GM18519 (cell line): Measurements from ENCODE around the gene TKTL2.

ENCODE experiments used
- ATAC-seq: cut with Tn5 transposase; IDR thresholded peaks from one replicate; pipeline ENCODE4 v1.9.1; 2021; ENCODE audit warnings: mild to moderate bottlenecking, moderate library complexity; ENCODE audit not compliant: unreplicated experiment, low FRiP score

TKTL2 gene, protein sequence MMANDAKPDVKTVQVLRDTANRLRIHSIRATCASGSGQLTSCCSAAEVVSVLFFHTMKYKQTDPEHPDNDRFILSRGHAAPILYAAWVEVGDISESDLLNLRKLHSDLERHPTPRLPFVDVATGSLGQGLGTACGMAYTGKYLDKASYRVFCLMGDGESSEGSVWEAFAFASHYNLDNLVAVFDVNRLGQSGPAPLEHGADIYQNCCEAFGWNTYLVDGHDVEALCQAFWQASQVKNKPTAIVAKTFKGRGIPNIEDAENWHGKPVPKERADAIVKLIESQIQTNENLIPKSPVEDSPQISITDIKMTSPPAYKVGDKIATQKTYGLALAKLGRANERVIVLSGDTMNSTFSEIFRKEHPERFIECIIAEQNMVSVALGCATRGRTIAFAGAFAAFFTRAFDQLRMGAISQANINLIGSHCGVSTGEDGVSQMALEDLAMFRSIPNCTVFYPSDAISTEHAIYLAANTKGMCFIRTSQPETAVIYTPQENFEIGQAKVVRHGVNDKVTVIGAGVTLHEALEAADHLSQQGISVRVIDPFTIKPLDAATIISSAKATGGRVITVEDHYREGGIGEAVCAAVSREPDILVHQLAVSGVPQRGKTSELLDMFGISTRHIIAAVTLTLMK

GRCh38 chr4:163473576-163473975, at the start of gene TKTL2:
Gene TKTL2, minus strand, starts transcription at chr4:163473754. Its CDS starts 20 bp downstream, at chr4:163473734.
- no peak for ATAC-seq

DNA sequence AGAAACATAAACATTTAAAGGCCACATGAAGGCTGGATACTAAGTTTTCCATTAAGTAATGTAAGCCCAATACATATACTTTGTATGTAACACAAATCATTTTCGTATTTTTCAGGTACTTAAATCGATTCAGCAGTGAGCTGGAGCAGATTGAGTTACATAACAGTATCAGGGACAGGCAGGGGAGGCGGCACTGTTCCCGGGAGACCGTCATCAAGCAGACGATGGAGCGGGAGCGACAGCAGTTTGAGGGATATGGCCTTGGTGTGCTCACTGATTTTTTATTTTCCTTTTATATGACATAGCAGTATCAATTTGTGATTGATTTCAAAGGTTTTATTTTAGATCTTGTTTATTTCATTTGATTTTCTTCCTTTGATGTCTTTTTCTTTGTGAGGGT, 41.6 kb upstream of the TKTL2 start:
- ATAC-seq: no peak

DNA sequence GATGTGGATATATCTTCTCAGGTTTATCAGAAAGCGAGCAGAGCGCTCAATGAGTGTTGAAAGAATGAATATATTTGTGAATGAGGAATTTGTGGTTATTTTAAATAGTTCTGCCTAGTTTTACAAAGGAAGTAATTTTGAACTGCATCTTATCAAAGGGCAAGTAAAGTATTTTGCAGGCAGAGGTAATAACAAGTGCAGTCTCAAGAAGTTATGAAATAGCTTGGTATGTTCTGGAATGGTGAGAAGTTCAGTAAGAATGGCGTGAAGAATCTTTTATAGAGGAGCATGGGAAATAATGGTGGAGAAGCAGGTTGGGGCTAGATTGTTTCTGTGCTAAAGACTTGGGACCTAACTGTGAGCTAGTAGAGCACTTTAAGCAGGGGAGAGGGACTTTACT, 31.8 kb upstream of the TKTL2 start:
- ATAC-seq: no peak

- ATAC-seq: no peak
These were observed 27.0 kb upstream of the TKTL2 start for GRCh38 chr4:163500586-163500985.

DNA sequence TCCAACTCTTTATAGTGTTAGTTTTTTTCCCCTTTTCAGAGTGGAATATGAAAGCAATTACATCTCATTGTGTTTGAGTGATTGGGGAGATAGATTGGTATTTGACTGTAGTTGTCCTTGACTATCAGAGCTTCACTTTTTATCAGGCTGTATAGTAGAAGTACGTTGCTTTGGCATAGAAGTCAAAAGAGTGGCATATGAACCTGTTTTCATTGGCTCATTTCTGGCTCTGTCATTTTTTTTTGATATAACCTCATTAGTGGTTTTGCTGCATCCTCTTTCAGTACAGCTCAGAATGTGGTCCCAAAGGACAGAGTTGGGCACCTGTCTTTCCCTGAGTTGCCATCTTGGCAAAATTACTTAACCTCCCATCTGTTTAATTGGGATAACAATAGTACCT, 22.3 kb upstream of the TKTL2 start:
- ATAC-seq: peak; percentile 32

- peak; percentile 73 for ATAC-seq
These were observed 21.0 kb upstream of the TKTL2 start, which contains the start of gene TMA16 for GRCh38 chr4:163494360-163495241. Gene TMA16, plus strand, starts transcription at chr4:163494690. Its CDS starts 112 bp downstream, at chr4:163494802.

DNA sequence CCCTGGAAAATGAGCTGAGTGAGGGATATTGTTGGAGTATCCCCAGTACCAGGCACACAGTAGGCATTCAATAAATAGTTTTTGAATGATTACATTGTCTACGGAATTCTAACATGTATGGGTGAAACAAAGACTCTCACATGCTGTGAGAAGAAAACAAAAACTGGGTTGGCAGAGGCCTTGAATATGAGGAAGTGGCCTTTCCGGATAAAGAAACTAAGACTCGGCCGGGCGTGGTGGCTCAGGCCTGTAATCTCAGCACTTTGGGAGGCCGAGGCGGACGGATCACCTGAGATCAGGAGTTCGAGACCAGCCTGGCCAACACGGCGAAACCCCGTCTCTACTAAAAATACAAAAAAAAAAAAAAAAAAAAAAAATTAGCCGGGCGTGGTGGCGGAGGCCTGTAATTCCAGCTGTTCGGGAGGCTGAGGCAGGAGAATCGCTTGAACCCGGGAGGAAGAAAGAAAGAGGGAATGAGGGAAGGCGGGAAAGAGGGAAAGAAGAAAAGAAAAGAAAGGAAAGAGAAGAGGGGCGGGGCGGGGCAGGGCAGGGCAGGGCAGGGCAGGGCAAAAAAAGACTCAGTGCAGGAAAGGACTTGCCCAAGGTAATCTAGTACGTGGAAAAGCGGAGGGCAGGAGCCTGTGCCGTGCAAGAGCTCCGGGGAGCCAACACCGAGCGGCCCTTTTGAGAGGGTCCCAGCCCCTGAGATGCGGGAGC, 20.2 kb upstream of the TKTL2 start:
- no peak for ATAC-seq

GRCh38 chr4:163492951-163493504, 19.5 kb upstream of the TKTL2 start:
- no peak for ATAC-seq

GRCh38 chr4:163489929-163490328, 16.4 kb upstream of the TKTL2 start:
- no peak for ATAC-seq

DNA sequence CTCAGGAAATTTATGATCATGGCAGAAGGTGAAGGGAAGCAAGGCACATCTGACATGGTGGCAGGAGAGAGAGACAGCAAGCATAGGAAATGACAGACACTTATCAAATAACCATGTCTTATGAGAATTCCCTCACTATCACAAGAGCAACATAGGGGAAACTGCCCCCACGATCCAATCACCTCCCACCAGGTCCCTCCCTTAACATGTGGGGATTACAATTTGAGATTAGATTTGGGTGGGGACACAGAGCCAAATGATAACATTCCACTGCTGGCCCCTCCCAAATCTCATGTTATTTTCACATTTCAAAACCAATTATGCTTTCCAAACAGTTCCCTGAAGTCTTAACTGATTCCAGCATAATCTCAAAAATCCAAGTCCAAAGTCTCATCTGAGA, 12.8 kb upstream of the TKTL2 start:
- ATAC-seq: no peak

- no peak for ATAC-seq
These were observed 12.0 kb upstream of the TKTL2 start for GRCh38 chr4:163485589-163485988.

DNA sequence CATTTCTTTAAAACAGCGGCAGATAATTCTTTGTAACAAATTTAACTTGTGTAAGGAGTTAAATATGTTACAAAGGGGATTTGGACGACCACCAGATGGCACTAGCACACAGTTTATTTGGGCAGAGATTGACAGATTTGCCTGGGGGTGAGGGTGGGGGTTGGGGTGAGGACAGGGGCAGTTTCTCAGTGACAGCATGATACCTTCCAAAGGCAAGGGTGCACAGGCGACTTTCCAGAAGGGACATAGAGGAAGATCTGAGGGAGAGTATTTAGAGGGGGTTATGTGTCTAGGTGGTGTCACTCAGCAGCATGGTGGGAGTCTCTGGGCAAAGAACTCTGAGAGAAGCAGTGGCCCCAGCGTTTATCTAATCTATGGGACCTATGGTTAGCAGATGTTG, 11.4 kb upstream of the TKTL2 start:
- ATAC-seq: peak; percentile 40

DNA sequence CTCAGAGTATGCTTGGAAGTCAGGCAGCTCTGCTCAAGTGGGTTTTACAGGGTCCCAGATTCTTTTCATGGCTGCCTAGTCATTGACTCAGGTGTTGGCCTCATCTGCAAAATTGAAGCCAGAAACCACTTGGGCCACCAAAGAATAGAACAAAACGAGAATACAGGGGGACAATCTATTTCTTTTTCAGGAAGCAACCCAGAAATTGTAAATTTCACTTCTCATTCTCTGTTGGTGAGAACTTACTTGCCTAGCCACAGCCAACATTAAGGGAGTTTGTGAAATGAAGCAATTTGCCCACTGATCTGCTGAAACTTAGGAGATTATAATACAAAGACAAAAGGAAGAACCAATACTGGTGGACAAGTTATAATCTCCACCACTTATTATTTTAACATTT, 8.6 kb upstream of the TKTL2 start:
- peak; percentile 84 for ATAC-seq

GRCh38 chr4:163476761-163477438, 3.3 kb upstream of the TKTL2 start:
- no peak for ATAC-seq

DNA sequence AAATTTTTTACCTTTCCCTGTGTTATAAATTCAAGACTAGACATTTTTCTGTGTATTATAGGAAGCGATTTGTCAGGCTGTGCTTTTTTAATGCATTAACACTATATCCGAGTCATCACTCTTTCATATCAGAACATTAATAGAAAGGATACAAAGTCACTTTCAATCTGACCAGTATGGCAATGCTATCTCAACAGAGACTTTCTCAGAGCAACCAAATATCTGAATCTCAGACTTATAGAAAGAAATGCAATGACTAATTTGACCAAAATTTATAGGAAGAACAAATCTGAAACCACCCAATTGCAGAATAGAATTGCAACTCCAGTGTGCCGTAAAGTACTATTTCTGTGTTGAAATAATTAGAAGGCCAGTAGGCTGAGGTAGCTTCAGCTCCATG, 473 bp upstream of the TKTL2 start:
- peak; percentile 51 for ATAC-seq

DNA sequence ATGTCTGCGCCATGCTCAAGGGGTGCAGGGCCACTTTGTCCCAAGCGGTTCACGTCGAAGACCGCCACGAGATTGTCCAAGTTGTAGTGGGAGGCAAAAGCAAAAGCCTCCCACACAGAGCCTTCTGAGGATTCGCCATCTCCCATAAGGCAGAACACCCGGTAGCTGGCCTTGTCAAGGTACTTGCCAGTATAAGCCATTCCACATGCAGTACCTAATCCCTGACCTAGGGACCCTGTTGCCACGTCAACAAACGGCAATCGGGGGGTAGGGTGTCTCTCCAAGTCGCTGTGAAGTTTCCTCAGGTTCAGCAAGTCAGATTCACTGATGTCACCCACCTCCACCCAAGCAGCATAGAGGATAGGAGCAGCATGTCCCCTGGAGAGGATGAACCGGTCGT, 424 bp downstream of the TKTL2 start:
- ATAC-seq: no peak

- ATAC-seq: no peak
These were observed 3.2 kb downstream of the TKTL2 start for GRCh38 chr4:163470391-163470790.

- ATAC-seq: no peak
These were observed 6.3 kb downstream of the TKTL2 start for GRCh38 chr4:163467082-163467770.

GRCh38 chr4:163462556-163462955, 11.0 kb downstream of the TKTL2 start:
- no peak for ATAC-seq
